C4-2B (cell line): ENCODE data around the gene GEMIN5.

Experiments
- ZFX ChIP-seq: fragments of 450-650 bp; IDR thresholded peaks from 2 replicates; pipeline ENCODE4 v1.6.1; 2017
- TF ChIP-seq, protein P1 (sequence below): fragments of 450-650 bp; conservative IDR thresholded peaks from 2 replicates; pipeline ENCODE4 v1.5.1; 2017; ENCODE audit warnings: mild to moderate bottlenecking

DNA sequence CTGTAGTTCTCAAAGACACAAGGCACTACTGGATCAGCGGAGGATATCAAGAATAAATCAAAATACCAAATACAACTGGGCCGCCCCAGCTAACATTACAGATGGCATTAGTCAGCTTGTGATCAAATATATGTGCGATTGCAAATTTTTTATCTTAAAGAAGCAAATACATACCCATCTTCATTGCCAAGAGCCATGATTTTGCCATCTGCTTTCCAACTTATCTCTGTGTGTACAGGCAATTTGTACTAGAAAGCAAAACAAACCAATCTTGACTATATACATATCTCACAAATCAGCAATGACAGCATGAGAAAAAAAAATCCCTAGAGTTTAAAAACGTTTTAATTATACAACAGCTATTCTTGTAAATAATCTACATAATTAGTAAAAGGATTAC lies 20.3 kb downstream of the GEMIN5 start:
- TF ChIP-seq, protein P1, sequence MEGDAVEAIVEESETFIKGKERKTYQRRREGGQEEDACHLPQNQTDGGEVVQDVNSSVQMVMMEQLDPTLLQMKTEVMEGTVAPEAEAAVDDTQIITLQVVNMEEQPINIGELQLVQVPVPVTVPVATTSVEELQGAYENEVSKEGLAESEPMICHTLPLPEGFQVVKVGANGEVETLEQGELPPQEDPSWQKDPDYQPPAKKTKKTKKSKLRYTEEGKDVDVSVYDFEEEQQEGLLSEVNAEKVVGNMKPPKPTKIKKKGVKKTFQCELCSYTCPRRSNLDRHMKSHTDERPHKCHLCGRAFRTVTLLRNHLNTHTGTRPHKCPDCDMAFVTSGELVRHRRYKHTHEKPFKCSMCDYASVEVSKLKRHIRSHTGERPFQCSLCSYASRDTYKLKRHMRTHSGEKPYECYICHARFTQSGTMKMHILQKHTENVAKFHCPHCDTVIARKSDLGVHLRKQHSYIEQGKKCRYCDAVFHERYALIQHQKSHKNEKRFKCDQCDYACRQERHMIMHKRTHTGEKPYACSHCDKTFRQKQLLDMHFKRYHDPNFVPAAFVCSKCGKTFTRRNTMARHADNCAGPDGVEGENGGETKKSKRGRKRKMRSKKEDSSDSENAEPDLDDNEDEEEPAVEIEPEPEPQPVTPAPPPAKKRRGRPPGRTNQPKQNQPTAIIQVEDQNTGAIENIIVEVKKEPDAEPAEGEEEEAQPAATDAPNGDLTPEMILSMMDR = no peak
- TF ChIP-seq ZFX = no peak
